COLO829 (cell line): ENCODE data around the gene GAB4.
"Not testable (repeated sequence)": the region's sequence is repeated elsewhere in the genome, so short reads cannot be mapped to it uniquely, and the experiment has no call there.

Source experiments
- DNase-seq: peaks from one replicate; pipeline ENCODE4 v3.0.0; 2012; ENCODE audit warnings: low spot score

Gene GAB4

GRCh38 chr22:16959345-16959930 lies 48.6 kb downstream of the GAB4 start:
- DNase-seq: no peak

GRCh38 chr22:16958475-16958874 lies 49.5 kb downstream of the GAB4 start:
- DNase-seq: no peak

GRCh38 chr22:16957781-16958180 lies 50.2 kb downstream of the GAB4 start:
- no peak for DNase-seq

DNA sequence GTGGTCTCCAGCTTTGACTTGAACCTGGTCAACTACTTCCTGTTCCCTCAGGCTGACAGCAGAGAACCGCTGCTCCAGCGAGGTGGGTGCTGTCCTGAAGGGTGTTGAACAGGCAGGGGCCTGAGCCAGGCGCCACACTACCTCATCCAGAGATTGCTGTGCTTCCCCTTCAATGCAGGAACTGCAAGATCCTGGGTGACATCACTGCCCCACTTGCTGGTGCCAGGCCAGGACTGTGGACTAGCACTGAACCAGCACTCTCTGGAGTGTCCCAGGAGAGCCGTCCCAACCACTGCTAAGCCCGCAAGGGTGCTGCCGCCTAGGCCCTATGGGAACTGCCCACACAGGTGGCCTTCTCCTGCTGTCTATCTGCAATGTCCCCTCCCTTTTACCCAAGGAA lies 51.7 kb downstream of the GAB4 start:
- DNase-seq: no peak

GRCh38 chr22:16955678-16956210 lies 52.3 kb downstream of the GAB4 start:
- peak; percentile 56 for DNase-seq

DNA sequence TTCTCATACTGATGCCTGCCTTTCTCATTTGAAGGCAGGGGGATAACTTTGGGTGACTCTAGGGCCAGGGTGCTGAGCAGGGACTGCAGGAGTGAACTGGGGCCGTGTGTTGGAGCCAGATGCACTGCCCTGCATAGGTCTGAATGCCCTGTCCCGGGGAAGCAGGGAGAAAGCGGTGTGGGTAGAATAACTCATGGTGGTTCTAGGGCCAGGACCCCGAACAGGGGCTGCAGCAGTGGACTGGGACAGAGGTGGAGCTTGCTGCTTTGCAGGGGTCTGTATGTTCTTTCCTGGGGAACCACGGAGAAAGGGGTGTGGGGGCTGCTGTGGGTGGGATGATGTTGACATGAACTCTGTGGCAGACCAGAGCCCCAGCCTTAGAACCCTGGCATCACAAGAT lies 52.9 kb downstream of the GAB4 start:
- DNase-seq: no peak

GRCh38 chr22:16954060-16954403 lies 54.0 kb downstream of the GAB4 start:
- no peak for DNase-seq

DNA sequence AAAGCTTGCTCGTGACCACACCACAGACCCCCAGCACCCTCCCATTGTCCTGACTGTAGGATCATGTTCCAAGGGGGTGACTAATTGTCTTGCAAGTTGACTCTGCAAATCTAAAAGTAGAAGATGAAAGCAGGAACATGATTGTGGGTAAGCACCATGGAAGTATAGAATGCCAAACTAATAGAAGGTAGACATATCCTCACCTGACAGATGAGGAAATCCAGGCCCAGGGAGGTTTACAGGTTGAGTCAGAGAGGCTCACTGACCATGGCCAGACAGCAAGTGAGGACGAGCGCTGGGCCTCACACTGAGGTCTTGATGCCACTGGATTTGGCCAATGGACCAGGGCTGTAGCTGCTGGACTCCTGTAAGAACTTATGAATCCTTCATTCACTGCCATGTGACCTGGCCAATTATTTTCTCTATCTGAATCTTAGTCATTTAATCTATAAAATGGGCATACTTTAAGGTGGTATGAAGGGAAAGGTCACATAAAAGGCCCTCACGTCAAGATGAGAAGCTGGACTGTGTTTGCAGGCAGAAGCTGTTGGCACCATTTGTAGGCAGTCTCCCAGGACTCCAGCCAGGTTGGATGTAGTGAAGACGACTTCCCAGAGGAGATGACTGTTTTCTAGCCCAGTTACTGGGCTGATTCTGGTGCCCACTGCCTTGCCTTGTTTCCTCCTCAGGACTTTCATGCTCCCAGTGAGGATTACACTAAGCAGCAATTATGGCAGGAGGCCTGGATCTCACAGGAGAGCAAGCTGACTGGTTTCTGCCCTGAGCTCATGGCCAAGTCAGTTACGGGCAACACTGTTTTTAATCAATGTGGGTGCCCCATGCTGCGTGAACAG lies 54.6 kb downstream of the GAB4 start:
- DNase-seq: no peak

DNA sequence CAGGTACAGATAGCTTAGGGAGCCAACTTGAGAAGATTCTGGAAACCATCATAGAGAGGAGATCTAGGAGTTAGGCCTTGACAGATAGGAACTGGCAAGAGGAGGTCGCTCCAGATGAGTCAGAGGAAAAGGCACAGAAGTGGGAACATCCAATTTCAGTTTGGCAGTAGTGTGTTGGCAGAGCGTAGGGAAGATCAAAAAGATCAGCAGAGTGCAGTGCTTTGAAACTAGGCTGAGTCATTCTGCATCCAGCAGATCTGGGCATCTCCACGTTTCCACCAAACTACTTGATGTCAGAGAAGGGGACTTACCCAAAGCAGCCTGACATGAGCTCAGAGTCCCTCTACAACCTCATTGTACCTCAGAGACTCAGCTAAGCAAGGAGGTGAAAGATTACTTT lies 58.5 kb downstream of the GAB4 start:
- DNase-seq: peak; percentile 73

GRCh38 chr22:16937811-16938210 lies 70.2 kb downstream of the GAB4 start:
- no peak for DNase-seq

- not testable (repeated sequence) for DNase-seq
These were observed 70.8 kb downstream of the GAB4 start for GRCh38 chr22:16937209-16937608.

DNA sequence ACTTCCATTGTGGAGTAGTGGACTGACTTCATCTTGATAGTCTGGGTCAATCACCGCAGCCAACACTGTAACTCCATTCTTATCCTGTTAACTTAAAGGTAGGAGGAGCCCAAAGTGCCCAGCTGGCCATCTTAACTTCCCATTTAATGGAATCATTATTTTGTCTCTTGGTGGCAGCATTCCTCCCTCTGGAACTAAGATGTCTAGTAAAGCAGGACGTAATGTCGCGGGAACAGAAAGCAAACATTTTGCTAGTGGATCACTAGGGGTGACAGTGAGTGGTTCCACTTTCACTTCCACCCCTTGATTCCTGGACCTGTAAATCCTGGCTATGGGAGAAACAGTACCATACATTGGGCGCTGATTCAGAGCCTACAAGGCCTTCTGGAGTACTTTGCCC lies 71.4 kb downstream of the GAB4 start:
- no peak for DNase-seq

- no peak for DNase-seq
These were observed 72.8 kb downstream of the GAB4 start for GRCh38 chr22:16935209-16935608.

GRCh38 chr22:16933291-16934282 lies 74.4 kb downstream of the GAB4 start:
- DNase-seq: no peak

DNA sequence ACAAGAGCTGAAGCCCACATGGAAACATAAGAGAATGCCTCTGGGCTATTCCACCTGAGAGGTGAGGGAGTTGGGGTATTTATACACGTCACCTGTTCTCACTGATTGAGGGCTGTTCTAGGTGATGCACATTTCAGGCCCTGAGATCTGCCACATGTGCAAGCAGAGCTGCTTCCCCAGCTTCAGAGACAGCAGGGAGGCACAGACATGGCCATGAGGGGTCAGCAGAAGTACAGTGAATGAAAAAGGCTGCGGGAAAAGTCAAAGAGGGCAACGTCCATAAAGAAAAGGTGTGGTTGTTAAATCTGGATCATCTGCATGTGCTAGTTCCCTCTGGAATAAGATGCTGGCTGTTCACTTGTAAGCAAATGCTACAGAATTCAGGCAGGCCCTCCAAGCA lies 75.4 kb downstream of the GAB4 start:
- DNase-seq: peak; percentile 52

DNA sequence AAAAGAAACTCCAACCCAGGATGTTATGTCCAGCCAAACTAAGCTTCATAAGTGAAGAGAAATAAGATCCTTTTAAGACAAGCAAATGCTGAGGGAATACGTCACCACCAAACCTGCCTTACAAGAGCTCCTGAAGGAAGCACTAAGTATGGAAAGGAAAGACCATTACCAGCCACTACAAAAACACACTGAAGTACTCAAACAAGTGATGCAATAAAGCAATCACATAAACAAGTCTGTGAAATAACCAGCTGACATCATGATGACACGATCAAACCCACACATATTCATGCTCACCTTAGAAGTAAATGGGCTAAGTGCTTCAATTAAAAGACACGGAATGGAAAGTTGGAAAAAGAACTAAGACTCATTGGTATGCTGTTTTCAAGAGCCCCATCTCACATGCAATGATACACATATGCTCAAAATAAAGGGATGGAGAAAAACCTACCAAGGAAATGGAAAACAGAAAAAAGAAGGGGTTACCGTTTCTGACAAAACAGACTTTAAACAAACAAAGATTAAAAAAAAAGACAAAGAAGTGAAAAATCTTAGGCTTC lies 82.5 kb downstream of the GAB4 start:
- DNase-seq: no peak

DNA sequence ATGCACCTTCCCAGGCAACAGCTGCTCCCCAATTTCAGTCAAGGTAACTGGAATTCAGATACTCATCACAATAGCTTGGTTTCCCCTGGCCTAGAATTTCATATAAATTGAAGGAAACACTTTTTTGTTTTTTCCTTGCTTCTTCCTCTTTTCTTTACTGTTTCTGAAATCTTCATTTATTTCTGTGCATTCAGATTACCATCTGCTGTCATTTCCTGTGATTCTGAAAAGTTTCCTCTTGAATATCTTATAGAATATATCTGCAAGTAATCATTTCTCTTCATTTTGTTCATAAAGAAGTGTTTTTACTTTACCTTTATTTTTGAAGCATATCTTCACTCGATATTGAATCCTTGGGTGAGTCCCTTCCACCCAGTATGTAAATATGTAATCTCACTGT lies 85.3 kb downstream of the GAB4 start:
- DNase-seq: no peak

GRCh38 chr22:16922076-16922475 lies 85.9 kb downstream of the GAB4 start:
- no peak for DNase-seq

- peak; percentile 90 for DNase-seq
These were observed 90.6 kb downstream of the GAB4 start for GRCh38 chr22:16917144-16918003.

- DNase-seq: no peak
These were observed 92.3 kb downstream of the GAB4 start for GRCh38 chr22:16915701-16916100.

DNA sequence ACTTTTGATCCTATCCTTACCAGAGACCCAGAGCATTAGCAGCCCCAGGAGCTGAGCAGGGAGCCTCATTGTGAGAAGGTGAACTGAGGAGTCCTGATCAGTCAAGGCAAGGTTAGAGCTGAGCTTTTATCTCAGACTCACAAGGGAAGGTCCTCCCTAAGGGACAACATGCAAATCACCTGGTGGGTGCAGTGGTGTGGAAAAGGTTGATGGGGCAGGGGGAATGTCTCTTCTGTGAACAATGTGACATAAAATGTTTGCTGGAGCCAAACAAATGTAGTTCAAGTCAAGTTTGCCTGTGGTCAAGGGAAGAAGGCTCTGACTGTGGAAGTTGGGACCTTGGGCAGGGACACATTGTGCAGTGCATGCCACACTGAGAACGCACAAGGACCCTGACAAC lies 93.1 kb downstream of the GAB4 start:
- not testable (repeated sequence) for DNase-seq
